ENCODE measurements around the gene PLAC8. TPM values are rescaled to one million over a fixed set of nuclear protein-coding genes. Genes with fewer than 3 reads are reported as not detected.
"Not testable (repeated sequence)": the region's sequence is repeated elsewhere in the genome, so short reads cannot be mapped to it uniquely, and the experiment has no call there.

PLAC8 gene
- polyA plus RNA-seq, 3 donors, result 114 to 626 (median 170) TPM

GRCh38 chr4:83080561-83080960 is 34.0 kb downstream of the PLAC8 start:
- Mint-ChIP-seq H3K4me3 (no peak overlapping the region), H3K27me3 (ENCODE audit: low read depth in 3 of 3) (peaks cover 0 to 1% (median 0%) of the 10 kb centered on the region in 3 donors), H3K9me3 (peaks cover 0 to 2% (median 0%) of the 10 kb centered on the region in 7 donors), H3K36me3 (peaks cover 17 to 28% of the 10 kb centered on the region in 2 donors), H3K27ac (no peak overlapping the region), H3K4me1 (peaks cover 37% of the 10 kb centered on the region)
- H3K4me2 ChIP-seq (replicated peaks; ENCODE audit: extremely low read depth, low read length, poor library complexity, severe bottlenecking), result no peak overlapping the region
- H3K4me3 ChIP-seq (replicated peaks in 1 of 3; ENCODE audit: low read depth in 2 of 3, low read length in 3 of 3), result no peak overlapping the region
- H4K20me1 ChIP-seq (ENCODE audit: insufficient read depth, low read length), result no peaks in the 10 kb centered on the region
- WGBS (ENCODE audit: insufficient coverage), result 100% methylated on average over 2 of the region's 6 CpGs
- H3K9ac ChIP-seq (ENCODE audit: insufficient read depth, low read length, poor library complexity, severe bottlenecking), result no peak overlapping the region
- TF ChIP-seq CTCF (IDR thresholded peaks at IDR 0.05), result no peak
- intact Hi-C loops (cut with micrococcal nuclease), result no loop called here
- no peaks in the 10 kb centered on the region for H3K79me2 ChIP-seq (ENCODE audit: insufficient read depth, low read length)
- H3K27ac ChIP-seq (ENCODE audit: low read depth in 1 of 2, low read length in 2 of 2), result no peak overlapping the region
- DNase-seq, result no peak
- H3K9me3 ChIP-seq (replicated peaks in 1 of 2; ENCODE audit: control insufficient read depth in 1 of 2, insufficient read depth in 1 of 2, low read length in 2 of 2), result no peaks in the 10 kb centered on the region
- no peaks in the 10 kb centered on the region for H3K27me3 ChIP-seq (ENCODE audit: control insufficient read depth in 2 of 2, insufficient read depth in 2 of 2, low read length in 2 of 2)
- peaks cover 28 to 30% of the 10 kb centered on the region in 2 donors for H3K4me1 ChIP-seq (ENCODE audit: control insufficient read depth in 1 of 2, insufficient read depth in 2 of 2, low read length in 2 of 2)
- H3K36me3 ChIP-seq (replicated peaks in 1 of 2; ENCODE audit: control insufficient read depth in 1 of 2, insufficient read depth in 2 of 2, low read length in 2 of 2), result peaks cover 0 to 3% of the 10 kb centered on the region in 2 donors
- H2AFZ ChIP-seq (ENCODE audit: insufficient read depth, low read depth, low read length, poor library complexity, severe bottlenecking), result no peak overlapping the region

- peaks cover 30 to 52% of the 10 kb centered on the region in 2 donors for H3K36me3 Mint-ChIP-seq
- no peak for TF ChIP-seq CTCF (IDR thresholded peaks at IDR 0.05)
- peak overlapping the region in 4 of 7 donors; percentile 43 to 76 (median 60) for H3K27ac Mint-ChIP-seq
- H3K4me3 ChIP-seq (replicated peaks in 1 of 3; ENCODE audit: low read depth in 2 of 3, low read length in 3 of 3), result peak overlapping the region in 1 of 3 experiments; percentile 6
- H3K9me3 ChIP-seq (replicated peaks in 1 of 2; ENCODE audit: control insufficient read depth in 1 of 2, insufficient read depth in 1 of 2, low read length in 2 of 2), result no peaks in the 10 kb centered on the region
- peak overlapping the region; percentile 6 for H2AFZ ChIP-seq (ENCODE audit: insufficient read depth, low read depth, low read length, poor library complexity, severe bottlenecking)
- H4K20me1 ChIP-seq (ENCODE audit: insufficient read depth, low read length), result no peaks in the 10 kb centered on the region
- H3K27me3 Mint-ChIP-seq (ENCODE audit: low read depth in 3 of 3), result peaks cover 0 to 1% (median 0%) of the 10 kb centered on the region in 3 donors
- H3K4me3 Mint-ChIP-seq, result no peak overlapping the region
- peaks cover 4 to 13% of the 10 kb centered on the region in 2 donors for H3K4me1 ChIP-seq (ENCODE audit: control insufficient read depth in 1 of 2, insufficient read depth in 2 of 2, low read length in 2 of 2)
- intact Hi-C loops (cut with micrococcal nuclease), result loop anchor here in 1 of 2 donors (10.0 kb wide), 1 partner anchor 179 kb away; no protein-coding TSS in a partner anchor
- H3K9ac ChIP-seq (ENCODE audit: insufficient read depth, low read length, poor library complexity, severe bottlenecking), result no peak overlapping the region
- peak overlapping the region in 1 of 2 donors; percentile 68 for H3K27ac ChIP-seq (ENCODE audit: low read depth in 1 of 2, low read length in 2 of 2)
- H3K36me3 ChIP-seq (replicated peaks in 1 of 2; ENCODE audit: control insufficient read depth in 1 of 2, insufficient read depth in 2 of 2, low read length in 2 of 2), result peaks cover 9 to 28% of the 10 kb centered on the region in 2 donors
- 32% methylated on average over 2 of the region's 4 CpGs for WGBS (ENCODE audit: insufficient coverage)
- H3K4me2 ChIP-seq (replicated peaks; ENCODE audit: extremely low read depth, low read length, poor library complexity, severe bottlenecking), result peak overlapping the region; percentile 10
- H3K4me1 Mint-ChIP-seq, result peaks cover 18% of the 10 kb centered on the region
- H3K79me2 ChIP-seq (ENCODE audit: insufficient read depth, low read length), result no peaks in the 10 kb centered on the region
- H3K27me3 ChIP-seq (ENCODE audit: control insufficient read depth in 2 of 2, insufficient read depth in 2 of 2, low read length in 2 of 2), result no peaks in the 10 kb centered on the region
- peak in 2 of 3 donors; percentile 12 to 15 for DNase-seq
- peaks cover 0 to 2% (median 0%) of the 10 kb centered on the region in 7 donors for H3K9me3 Mint-ChIP-seq
Observed at GRCh38 chr4:83075311-83076095, 39.0 kb downstream of the PLAC8 start.

GRCh38 chr4:83074783-83075182 is 39.7 kb downstream of the PLAC8 start:
- H3K79me2 ChIP-seq (ENCODE audit: insufficient read depth, low read length); H3K9ac ChIP-seq (ENCODE audit: insufficient read depth, low read length, poor library complexity, severe bottlenecking); H3K27me3 ChIP-seq (ENCODE audit: control insufficient read depth in 2 of 2, insufficient read depth in 2 of 2, low read length in 2 of 2); H3K9me3 ChIP-seq (replicated peaks in 1 of 2; ENCODE audit: control insufficient read depth in 1 of 2, insufficient read depth in 1 of 2, low read length in 2 of 2); DNase-seq; H3K27ac ChIP-seq (ENCODE audit: low read depth in 1 of 2, low read length in 2 of 2); H4K20me1 ChIP-seq (ENCODE audit: insufficient read depth, low read length); H3K4me2 ChIP-seq (replicated peaks; ENCODE audit: extremely low read depth, low read length, poor library complexity, severe bottlenecking); H2AFZ ChIP-seq (ENCODE audit: insufficient read depth, low read depth, low read length, poor library complexity, severe bottlenecking); H3K27me3 Mint-ChIP-seq (ENCODE audit: low read depth in 3 of 3); H3K27ac Mint-ChIP-seq; H3K4me3 ChIP-seq (replicated peaks in 1 of 3; ENCODE audit: low read depth in 2 of 3, low read length in 3 of 3); H3K4me3 Mint-ChIP-seq; H3K9me3 Mint-ChIP-seq: not testable (repeated sequence)
- H3K4me1 ChIP-seq (ENCODE audit: control insufficient read depth in 1 of 2, insufficient read depth in 2 of 2, low read length in 2 of 2), result peaks cover 4 to 13% of the 10 kb centered on the region in 2 donors
- 100% methylated on average over 3 of the region's 7 CpGs for WGBS (ENCODE audit: insufficient coverage)
- peaks cover 15 to 35% of the 10 kb centered on the region in 2 donors for H3K36me3 ChIP-seq (replicated peaks in 1 of 2; ENCODE audit: control insufficient read depth in 1 of 2, insufficient read depth in 2 of 2, low read length in 2 of 2)
- Mint-ChIP-seq H3K4me1 (peaks cover 16% of the 10 kb centered on the region), H3K36me3 (peaks cover 37 to 59% of the 10 kb centered on the region in 2 donors)
- intact Hi-C loops (cut with micrococcal nuclease), result loop anchor here in 1 of 2 donors (10.0 kb wide), 1 partner anchor 180 kb away; no protein-coding TSS in a partner anchor

All from CD14-positive monocyte (primary cell).